HepG2 (cell line): ENCODE results near the gene OR1B1. TPM values are rescaled to one million over a fixed set of nuclear protein-coding genes. Genes with fewer than 3 reads are reported as not detected.

Experiments
- ATAC-seq: fragments of 200-7000 bp; cut with Tn5 transposase; 3 replicates; pipeline ENCODE4 v1.9.1; 2020; ENCODE audit warnings: mild to moderate bottlenecking, moderate library complexity
- BruUV-seq: library from RNA; stranded (reverse); fragments of 400-500 nt; replicated peaks from 2 replicates; lab custom pipeline; 2021; lab: Mats Ljungman, UMichigan
- CTCF ChIA-PET: fragments of 300-600 bp; formaldehyde crosslinking; extraction: SDS; loops from one replicate; lab custom pipeline; 2021; ENCODE audit warnings: low total read pairs, inconsistent platforms, low intra/inter-chr PET ratio; lab: Yijun Ruan, JAX
- POLR2A ChIA-PET: fragments of 350-600 bp; sonication (Branson Sonifier 250); formaldehyde crosslinking; loops from one replicate; lab custom pipeline; 2020; ENCODE audit warnings: antibody characterized with exemption, inconsistent platforms; lab: Yijun Ruan, JAX
- DNase-seq: peaks from one replicate; pipeline ENCODE4 v3.0.0-alpha.2; 2015; ENCODE audit warnings: low spot score
- FAIRE-seq: peaks from 3 replicates; lab custom pipeline; 2011; peaks lifted over from hg19 to GRCh38; lab: Jason Lieb, UNC
- H2AFZ ChIP-seq: one replicate; pipeline ENCODE4 v1.6.1; 2011; ENCODE audit warnings: low read length, inconsistent platforms
- H3K27ac ChIP-seq: fragments of 300-600 bp; 3 replicates; pipeline ENCODE4 v1.8.0; 2011; ENCODE audit warnings: mixed run types, mild to moderate bottlenecking, mixed read lengths, low read length, inconsistent platforms; ENCODE audit not compliant: insufficient read depth; ENCODE audit errors: extremely low read length
- H3K27me3 ChIP-seq, 2 experiments: fragments of 200-600 bp in 1 of 2; 2 replicates in 1 of 2; 3 replicates in 1 of 2; pipeline versions ENCODE4 v1.6.0 to v1.8.0; 2011; ENCODE audit warnings: low read length in 2 of 2, mild to moderate bottlenecking in 2 of 2, moderate library complexity in 2 of 2, inconsistent platforms in 1 of 2; ENCODE audit not compliant: insufficient read depth in 2 of 2, control insufficient read depth in 1 of 2
- H3K36me3 ChIP-seq, 2 experiments: fragments of 200-600 bp in 1 of 2; replicated peaks in 1 of 2; 2 replicates in 1 of 2; 3 replicates in 1 of 2; pipeline versions ENCODE4 v1.5.1 to v1.8.0; 2011; ENCODE audit warnings: low read length in 2 of 2, inconsistent platforms in 1 of 2; ENCODE audit not compliant: insufficient read depth in 2 of 2, control insufficient read depth in 1 of 2
- H3K4me1 ChIP-seq: 2 replicates; pipeline ENCODE4 v1.5.1; 2012; ENCODE audit warnings: low read length, inconsistent platforms; ENCODE audit not compliant: insufficient read depth
- H3K4me2 ChIP-seq: 2 replicates; pipeline ENCODE4 v1.6.0; 2011; ENCODE audit warnings: low read depth, low read length, inconsistent platforms
- H3K4me3 ChIP-seq, 3 experiments: fragments of 200-600 bp in 1 of 3; sonication (generic), shearing (Covaris generic) in 1 of 3; replicated peaks in 1 of 3; 2 replicates each; pipeline ENCODE4 v1.5.1; 2011 to 2016; ENCODE audit warnings: low read length in 3 of 3, inconsistent platforms in 2 of 3, low read depth in 2 of 3, mild to moderate bottlenecking in 2 of 3, control low read depth in 1 of 3, mixed read lengths in 1 of 3; ENCODE audit not compliant: insufficient read depth in 1 of 3
- H3K79me2 ChIP-seq: one replicate; pipeline ENCODE4 v1.6.1; 2011; ENCODE audit warnings: low read length, inconsistent platforms; ENCODE audit not compliant: insufficient read depth
- H3K9ac ChIP-seq: 2 replicates; pipeline ENCODE4 v1.6.0; 2011; ENCODE audit warnings: mild to moderate bottlenecking, low read depth, low read length, inconsistent platforms; ENCODE audit not compliant: insufficient read depth
- H3K9me3 ChIP-seq: 2 replicates; pipeline ENCODE4 v1.5.1; 2012; ENCODE audit warnings: mild to moderate bottlenecking, low read length
- H4K20me1 ChIP-seq: 2 replicates; pipeline ENCODE4 v1.6.0; 2011; ENCODE audit warnings: inconsistent platforms, mild to moderate bottlenecking, low read length, moderate library complexity; ENCODE audit not compliant: insufficient read depth
- HMG20B ChIP-seq: conservative IDR thresholded peaks from 2 replicates; pipeline ENCODE4 v1.6.1; 2016; ENCODE audit warnings: missing genetic modification reagents, missing compliant biosample characterization
- MIER2 ChIP-seq: IDR thresholded peaks from 2 replicates; pipeline ENCODE4 v1.6.1; 2016; ENCODE audit warnings: missing biosample characterization, missing genetic modification reagents
- SP1 ChIP-seq, 2 experiments: fragments of 450-650 bp in 1 of 2; sonication (generic) in 1 of 2; formaldehyde crosslinking in 1 of 2; IDR thresholded peaks; 2 replicates each; pipeline versions ENCODE4 v1.4.0 to v1.6.1; 2016 to 2020; ENCODE audit warnings: missing genetic modification reagents in 1 of 2
- SP4 ChIP-seq: sonication (generic); formaldehyde crosslinking; IDR thresholded peaks from 2 replicates; pipeline ENCODE4 v1.8.1; 2023; ENCODE audit warnings: mild to moderate bottlenecking, missing genetic modification reagents
- ZNF205 ChIP-seq: IDR thresholded peaks from 2 replicates; pipeline ENCODE4 v1.6.1; 2018; ENCODE audit warnings: missing biosample characterization, missing genetic modification reagents
- ZNF30 ChIP-seq: sonication (generic); formaldehyde crosslinking; IDR thresholded peaks from 2 replicates; pipeline ENCODE4 v1.5.0; 2020; ENCODE audit warnings: mild to moderate bottlenecking, missing genetic modification reagents
- ZNF552 ChIP-seq: sonication (generic); formaldehyde crosslinking; IDR thresholded peaks from 2 replicates; pipeline ENCODE4 v1.9.0; 2022; ENCODE audit warnings: missing genetic modification reagents, mild to moderate bottlenecking, borderline replicate concordance
- ZNF607 ChIP-seq: sonication (generic); formaldehyde crosslinking; IDR thresholded peaks from 2 replicates; pipeline ENCODE4 v1.5.1; 2020; ENCODE audit warnings: missing genetic modification reagents, mild to moderate bottlenecking, borderline replicate concordance
- WGBS: methylation state at CpG from one replicate; pipeline ENCODE4 v1.1.6; 2017; ENCODE audit warnings: low lambda C conversion rate; 5-methylcytosine and 5-hydroxymethylcytosine counted together
- in situ Hi-C: cut with HindIII; loops from 2 replicates; pipeline ENCODE4 v1.10.0; 2017; ENCODE audit warnings: low pct_unique_long_range_greater_than_20kb; ENCODE audit not compliant: extremely low pct_ligation_motif_present
- intact Hi-C: fragments of 100-400 bp; cut with micrococcal nuclease; formaldehyde crosslinking; loops from one replicate; pipeline ENCODE4 v1.10.0; 2022; ENCODE audit not compliant: unreplicated experiment
- polyA plus RNA-seq, 8 experiments: library from polyadenylated mRNA; depleted of rRNA in 3 of 8; stranded (reverse) in 7 of 8; unstranded in 1 of 8; fragments of >200 nt; fragmentation: Illumina TruSeq in 4 of 8; extraction: Trizol in 4 of 8; gene quantifications; 2 replicates each; pipeline versions ENCODE4 v1.2.1 to v1.2.3, GENCODE V29; 2011 to 2016; ENCODE audit warnings: low read depth in 4 of 8, missing spikeins in 1 of 8, mixed read lengths in 1 of 8; ENCODE audit not compliant: insufficient read depth in 1 of 8
- total RNA-seq, 5 experiments: library from RNA; depleted of rRNA; stranded (reverse); fragments of >200 nt; fragmentation: Illumina TruSeq; extraction: Trizol; gene quantifications; 2 replicates each; pipeline ENCODE4 v1.2.3, GENCODE V29; 2016; ENCODE audit warnings: low read depth in 1 of 5
- TF ChIP-seq, protein P1 (sequence below): sonication (generic); formaldehyde crosslinking; IDR thresholded peaks from 2 replicates; pipeline ENCODE4 v1.9.0; 2021; ENCODE audit warnings: missing genetic modification reagents, mild to moderate bottlenecking, borderline replicate concordance
- TF ChIP-seq, protein P2 (sequence below): sonication (generic); formaldehyde crosslinking; IDR thresholded peaks from 2 replicates; pipeline ENCODE4 v1.4.0; 2020; ENCODE audit warnings: missing genetic modification reagents, borderline replicate concordance
- TF ChIP-seq, protein P3 (sequence below): sonication (generic); formaldehyde crosslinking; IDR thresholded peaks from 2 replicates; pipeline ENCODE4 v1.4.0; 2020; ENCODE audit warnings: low read depth, mild to moderate bottlenecking, missing genetic modification reagents
- TF ChIP-seq, protein P4 (sequence below): sonication (generic); formaldehyde crosslinking; IDR thresholded peaks from 2 replicates; pipeline ENCODE4 v1.4.0; 2020; ENCODE audit warnings: mild to moderate bottlenecking, missing genetic modification reagents

OR1B1 gene
- total and polyA plus RNA-seq, 2 of the 13 experiments (the other 11 are each of a cell fraction or from before 2014, with no cell fraction given): not detected

DNA sequence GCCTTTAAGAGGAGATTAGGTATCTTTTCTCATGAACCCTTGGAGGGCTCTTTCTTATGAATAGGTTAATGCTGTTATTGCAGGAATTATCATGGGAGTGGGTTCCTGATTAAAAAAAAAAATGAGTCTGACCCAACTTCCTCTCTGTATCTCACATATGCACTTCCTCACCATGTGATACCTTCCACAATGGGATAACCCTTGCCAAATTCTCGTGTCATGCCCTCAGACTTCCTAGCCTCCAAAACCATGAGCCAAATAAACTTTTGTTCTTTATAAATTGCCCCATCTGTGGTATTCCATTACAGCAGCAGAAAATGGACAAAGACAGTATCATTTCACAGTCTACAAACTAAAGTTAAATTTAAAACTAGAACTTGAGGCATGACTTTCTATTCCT is 1.0 kb downstream of the OR1B1 start:
- no peak for ATAC-seq
- in situ Hi-C loops: no loop called here
- FAIRE-seq: no peak

DNA sequence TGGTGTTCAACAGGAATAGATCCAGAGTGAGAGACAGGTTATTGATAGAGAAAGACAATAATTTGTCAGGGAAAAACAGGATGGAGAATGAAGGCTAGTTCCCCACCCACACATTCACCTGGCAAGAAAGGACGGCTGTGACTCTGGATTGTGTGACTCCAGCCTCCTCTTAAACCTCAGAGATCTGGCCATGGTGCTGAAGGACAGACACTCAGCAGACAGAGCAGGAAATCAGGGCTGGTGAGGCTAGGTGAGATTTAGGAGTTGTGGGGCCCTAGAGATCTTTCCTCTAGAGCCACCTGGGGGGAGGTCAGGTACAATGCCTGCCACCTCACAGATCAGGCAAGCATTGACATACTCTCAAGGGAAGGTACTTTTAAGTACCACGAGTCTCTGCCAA is 15.2 kb downstream of the OR1B1 start:
- intact Hi-C loops (no loop called here), in situ Hi-C loops (no loop called here)
- Histone ChIP-seq H3K9ac (no peak overlapping the region), H3K36me3 (no peaks in the 10 kb centered on the region), H3K27me3 (no peaks in the 10 kb centered on the region), H3K27ac (no peak overlapping the region), H3K79me2 (no peaks in the 10 kb centered on the region), H3K4me2 (no peak overlapping the region), H3K9me3 (no peaks in the 10 kb centered on the region), H4K20me1 (0 out of 2 replicates have a peak, but pooled peaks cover 3% of the 10 kb centered on the region), H3K4me1 (no peaks in the 10 kb centered on the region), H2AFZ (no peak overlapping the region), H3K4me3 (no peak overlapping the region)
- DNase-seq (no peak), ATAC-seq (no peak), FAIRE-seq (no peak)
- ChIA-PET POLR2A (no interaction called here), CTCF (no interaction called here)
- 0% methylated on average over 1 of the region's 2 CpGs for WGBS
- BruUV-seq: no TSS peak
- TF ChIP-seq, protein P1, sequence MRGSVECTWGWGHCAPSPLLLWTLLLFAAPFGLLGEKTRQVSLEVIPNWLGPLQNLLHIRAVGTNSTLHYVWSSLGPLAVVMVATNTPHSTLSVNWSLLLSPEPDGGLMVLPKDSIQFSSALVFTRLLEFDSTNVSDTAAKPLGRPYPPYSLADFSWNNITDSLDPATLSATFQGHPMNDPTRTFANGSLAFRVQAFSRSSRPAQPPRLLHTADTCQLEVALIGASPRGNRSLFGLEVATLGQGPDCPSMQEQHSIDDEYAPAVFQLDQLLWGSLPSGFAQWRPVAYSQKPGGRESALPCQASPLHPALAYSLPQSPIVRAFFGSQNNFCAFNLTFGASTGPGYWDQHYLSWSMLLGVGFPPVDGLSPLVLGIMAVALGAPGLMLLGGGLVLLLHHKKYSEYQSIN: no peak
- TF ChIP-seq MIER2 (CRISPR knock-in tag): peak; percentile 93
- no peak for TF ChIP-seq ZNF30 (CRISPR knock-in tag)
- TF ChIP-seq HMG20B: no peak
- TF ChIP-seq SP1 (IDR thresholded peaks at IDR 0.05): no peak
- no peak for TF ChIP-seq SP1 (CRISPR knock-in tag; IDR thresholded peaks at IDR 0.05)
- TF ChIP-seq, protein P2, sequence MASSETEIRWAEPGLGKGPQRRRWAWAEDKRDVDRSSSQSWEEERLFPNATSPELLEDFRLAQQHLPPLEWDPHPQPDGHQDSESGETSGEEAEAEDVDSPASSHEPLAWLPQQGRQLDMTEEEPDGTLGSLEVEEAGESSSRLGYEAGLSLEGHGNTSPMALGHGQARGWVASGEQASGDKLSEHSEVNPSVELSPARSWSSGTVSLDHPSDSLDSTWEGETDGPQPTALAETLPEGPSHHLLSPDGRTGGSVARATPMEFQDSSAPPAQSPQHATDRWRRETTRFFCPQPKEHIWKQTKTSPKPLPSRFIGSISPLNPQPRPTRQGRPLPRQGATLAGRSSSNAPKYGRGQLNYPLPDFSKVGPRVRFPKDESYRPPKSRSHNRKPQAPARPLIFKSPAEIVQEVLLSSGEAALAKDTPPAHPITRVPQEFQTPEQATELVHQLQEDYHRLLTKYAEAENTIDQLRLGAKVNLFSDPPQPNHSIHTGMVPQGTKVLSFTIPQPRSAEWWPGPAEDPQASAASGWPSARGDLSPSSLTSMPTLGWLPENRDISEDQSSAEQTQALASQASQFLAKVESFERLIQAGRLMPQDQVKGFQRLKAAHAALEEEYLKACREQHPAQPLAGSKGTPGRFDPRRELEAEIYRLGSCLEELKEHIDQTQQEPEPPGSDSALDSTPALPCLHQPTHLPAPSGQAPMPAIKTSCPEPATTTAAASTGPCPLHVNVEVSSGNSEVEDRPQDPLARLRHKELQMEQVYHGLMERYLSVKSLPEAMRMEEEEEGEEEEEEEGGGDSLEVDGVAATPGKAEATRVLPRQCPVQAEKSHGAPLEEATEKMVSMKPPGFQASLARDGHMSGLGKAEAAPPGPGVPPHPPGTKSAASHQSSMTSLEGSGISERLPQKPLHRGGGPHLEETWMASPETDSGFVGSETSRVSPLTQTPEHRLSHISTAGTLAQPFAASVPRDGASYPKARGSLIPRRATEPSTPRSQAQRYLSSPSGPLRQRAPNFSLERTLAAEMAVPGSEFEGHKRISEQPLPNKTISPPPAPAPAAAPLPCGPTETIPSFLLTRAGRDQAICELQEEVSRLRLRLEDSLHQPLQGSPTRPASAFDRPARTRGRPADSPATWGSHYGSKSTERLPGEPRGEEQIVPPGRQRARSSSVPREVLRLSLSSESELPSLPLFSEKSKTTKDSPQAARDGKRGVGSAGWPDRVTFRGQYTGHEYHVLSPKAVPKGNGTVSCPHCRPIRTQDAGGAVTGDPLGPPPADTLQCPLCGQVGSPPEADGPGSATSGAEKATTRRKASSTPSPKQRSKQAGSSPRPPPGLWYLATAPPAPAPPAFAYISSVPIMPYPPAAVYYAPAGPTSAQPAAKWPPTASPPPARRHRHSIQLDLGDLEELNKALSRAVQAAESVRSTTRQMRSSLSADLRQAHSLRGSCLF (CRISPR knock-in tag): no peak
- no peak for TF ChIP-seq ZNF607
- TF ChIP-seq ZNF552 (CRISPR knock-in tag): no peak

More for the DNA sequence above, 1.0 kb downstream of the OR1B1 start:
- H3K9ac ChIP-seq: no peak overlapping the region
- ChIA-PET POLR2A (no interaction called here), CTCF (no interaction called here)
- WGBS: 0% methylated on average over 1 of the region's 1 CpG
- H3K27ac ChIP-seq: no peak overlapping the region
- no peak overlapping the region for H2AFZ ChIP-seq
- H3K79me2 ChIP-seq: no peaks in the 10 kb centered on the region
- no peak overlapping the region for H3K4me3 ChIP-seq
- no peaks in the 10 kb centered on the region for H4K20me1 ChIP-seq
- no peak overlapping the region for H3K4me2 ChIP-seq
- H3K27me3 ChIP-seq: no peaks in the 10 kb centered on the region
- no peaks in the 10 kb centered on the region for H3K4me1 ChIP-seq
- intact Hi-C loops: no loop called here
- no peaks in the 10 kb centered on the region for H3K9me3 ChIP-seq
- H3K36me3 ChIP-seq: no peaks in the 10 kb centered on the region
- no peak for DNase-seq
- TF ChIP-seq, protein P3, sequence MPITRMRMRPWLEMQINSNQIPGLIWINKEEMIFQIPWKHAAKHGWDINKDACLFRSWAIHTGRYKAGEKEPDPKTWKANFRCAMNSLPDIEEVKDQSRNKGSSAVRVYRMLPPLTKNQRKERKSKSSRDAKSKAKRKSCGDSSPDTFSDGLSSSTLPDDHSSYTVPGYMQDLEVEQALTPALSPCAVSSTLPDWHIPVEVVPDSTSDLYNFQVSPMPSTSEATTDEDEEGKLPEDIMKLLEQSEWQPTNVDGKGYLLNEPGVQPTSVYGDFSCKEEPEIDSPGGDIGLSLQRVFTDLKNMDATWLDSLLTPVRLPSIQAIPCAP (CRISPR knock-in tag): no peak
- TF ChIP-seq ZNF205 (CRISPR knock-in tag): no peak
- no peak for TF ChIP-seq SP4 (CRISPR knock-in tag)
- TF ChIP-seq, protein P4, sequence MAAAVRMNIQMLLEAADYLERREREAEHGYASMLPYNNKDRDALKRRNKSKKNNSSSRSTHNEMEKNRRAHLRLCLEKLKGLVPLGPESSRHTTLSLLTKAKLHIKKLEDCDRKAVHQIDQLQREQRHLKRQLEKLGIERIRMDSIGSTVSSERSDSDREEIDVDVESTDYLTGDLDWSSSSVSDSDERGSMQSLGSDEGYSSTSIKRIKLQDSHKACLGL (CRISPR knock-in tag): no peak
- BruUV-seq: no TSS peak
